ENCODE data around the gene SSR4. TPM values are rescaled to one million over a fixed set of nuclear protein-coding genes. Genes with fewer than 3 reads are reported as not detected.

The SSR4 gene
- total RNA-seq, 2 experiments from 2014 or later: 165 to 186 TPM

DNA sequence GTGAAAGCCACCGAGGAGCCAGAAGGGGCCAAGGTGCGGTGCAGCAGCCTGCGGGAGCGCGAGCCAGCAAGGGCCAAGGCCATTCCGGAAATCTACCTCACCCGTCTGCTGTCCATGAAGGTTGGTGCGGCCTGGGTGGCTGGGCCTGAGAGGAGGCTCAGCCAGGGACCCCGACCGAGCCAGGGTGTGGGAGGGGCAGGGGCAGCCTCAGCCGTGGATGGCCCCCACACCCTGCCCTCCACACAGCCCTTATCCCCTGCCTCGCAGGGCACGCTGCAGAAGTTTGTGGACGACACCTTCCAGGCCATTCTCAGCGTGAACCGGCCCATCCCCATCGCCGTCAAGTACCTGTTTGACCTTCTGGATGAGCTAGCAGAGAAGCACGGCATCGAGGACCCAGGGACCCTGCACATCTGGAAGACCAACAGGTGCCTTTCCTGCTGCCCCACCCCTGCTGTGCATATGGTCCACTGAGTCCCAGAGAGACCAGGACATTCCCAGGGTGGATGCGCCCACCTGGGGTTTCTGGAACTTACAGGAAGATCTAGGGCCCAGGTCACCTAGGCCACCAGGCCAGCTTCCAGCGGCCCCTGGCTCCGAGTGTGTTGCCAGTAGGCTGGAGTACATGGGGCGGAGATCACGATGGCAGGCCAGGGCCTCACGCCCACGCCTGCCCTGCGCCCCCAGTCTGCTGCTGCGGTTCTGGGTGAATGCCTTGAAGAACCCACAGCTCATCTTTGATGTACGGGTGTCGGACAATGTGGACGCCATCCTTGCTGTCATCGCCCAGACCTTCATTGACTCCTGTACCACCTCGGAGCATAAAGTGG is 17.0 kb upstream of the SSR4 start:
- intact Hi-C loops (cut with micrococcal nuclease; ENCODE audit: unreplicated experiment): no loop called here
- no peaks in the 10 kb centered on the region for H4K20me1 ChIP-seq (ENCODE audit: insufficient read depth, low read length)
- no peaks in the 10 kb centered on the region for H3K9me3 ChIP-seq (ENCODE audit: low read length)
- H2AFZ ChIP-seq (ENCODE audit: low read length): no peak overlapping the region
- no peak overlapping the region for H3K27ac ChIP-seq (ENCODE audit: low read depth, low read length, poor library complexity, severe bottlenecking)
- no TSS peak for BruUV-seq (replicated peaks)
- TF ChIP-seq, protein P1, sequence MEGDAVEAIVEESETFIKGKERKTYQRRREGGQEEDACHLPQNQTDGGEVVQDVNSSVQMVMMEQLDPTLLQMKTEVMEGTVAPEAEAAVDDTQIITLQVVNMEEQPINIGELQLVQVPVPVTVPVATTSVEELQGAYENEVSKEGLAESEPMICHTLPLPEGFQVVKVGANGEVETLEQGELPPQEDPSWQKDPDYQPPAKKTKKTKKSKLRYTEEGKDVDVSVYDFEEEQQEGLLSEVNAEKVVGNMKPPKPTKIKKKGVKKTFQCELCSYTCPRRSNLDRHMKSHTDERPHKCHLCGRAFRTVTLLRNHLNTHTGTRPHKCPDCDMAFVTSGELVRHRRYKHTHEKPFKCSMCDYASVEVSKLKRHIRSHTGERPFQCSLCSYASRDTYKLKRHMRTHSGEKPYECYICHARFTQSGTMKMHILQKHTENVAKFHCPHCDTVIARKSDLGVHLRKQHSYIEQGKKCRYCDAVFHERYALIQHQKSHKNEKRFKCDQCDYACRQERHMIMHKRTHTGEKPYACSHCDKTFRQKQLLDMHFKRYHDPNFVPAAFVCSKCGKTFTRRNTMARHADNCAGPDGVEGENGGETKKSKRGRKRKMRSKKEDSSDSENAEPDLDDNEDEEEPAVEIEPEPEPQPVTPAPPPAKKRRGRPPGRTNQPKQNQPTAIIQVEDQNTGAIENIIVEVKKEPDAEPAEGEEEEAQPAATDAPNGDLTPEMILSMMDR (conservative IDR thresholded peaks at IDR 0.05; ENCODE audit: low read length): no peak
- no peak for TF ChIP-seq EZH2phosphoT487 (IDR thresholded peaks at IDR 0.05; ENCODE audit: borderline replicate concordance, low read depth, low read length)
- no peak overlapping the region for H3K4me3 ChIP-seq (ENCODE audit: low read depth, low read length, poor library complexity, severe bottlenecking)
- H3K9me2 ChIP-seq (ENCODE audit: insufficient read depth, low read length): no peaks in the 10 kb centered on the region
- H3K36me3 ChIP-seq (ENCODE audit: insufficient read depth, low read length): no peaks in the 10 kb centered on the region
- peaks cover 3% of the 10 kb centered on the region for H3K4me1 ChIP-seq (ENCODE audit: insufficient read depth, low read length, poor library complexity, severe bottlenecking)
- ChIA-PET POLR2A (no interaction called here), CTCF (ENCODE audit: unreplicated experiment) (no interaction called here)
- H3K4me2 ChIP-seq (ENCODE audit: low read length): no peak overlapping the region
- no peaks in the 10 kb centered on the region for H3K79me2 ChIP-seq (ENCODE audit: insufficient read depth, low read depth, low read length)
- DNase-seq (ENCODE audit: low spot score): no peak

DNA sequence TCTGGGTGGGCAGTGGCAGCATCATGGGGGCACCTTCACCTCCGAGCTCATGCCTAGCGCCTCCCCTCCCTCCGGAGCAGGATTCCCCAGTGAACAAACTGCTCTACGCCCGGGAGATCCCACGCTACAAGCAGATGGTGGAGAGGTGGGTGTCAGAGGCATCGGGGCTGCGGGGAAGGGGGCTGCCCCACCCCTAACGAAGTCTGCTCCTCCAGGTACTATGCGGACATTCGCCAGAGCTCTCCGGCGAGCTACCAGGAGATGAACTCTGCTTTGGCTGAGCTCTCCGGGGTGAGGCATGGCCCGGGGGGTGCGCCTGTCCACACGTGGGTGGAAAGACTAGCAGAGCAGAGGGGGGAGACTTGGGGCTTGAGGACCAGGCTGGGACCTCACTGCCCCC is 16.3 kb upstream of the SSR4 start:
- Histone ChIP-seq H3K36me3 (ENCODE audit: insufficient read depth, low read length) (no peaks in the 10 kb centered on the region), H3K4me3 (ENCODE audit: low read depth, low read length, poor library complexity, severe bottlenecking) (no peak overlapping the region), H3K4me1 (ENCODE audit: insufficient read depth, low read length, poor library complexity, severe bottlenecking) (peaks cover 3% of the 10 kb centered on the region), H3K27ac (ENCODE audit: low read depth, low read length, poor library complexity, severe bottlenecking) (no peak overlapping the region), H3K9me3 (ENCODE audit: low read length) (no peaks in the 10 kb centered on the region), H3K4me2 (ENCODE audit: low read length) (no peak overlapping the region), H2AFZ (ENCODE audit: low read length) (no peak overlapping the region), H3K79me2 (ENCODE audit: insufficient read depth, low read depth, low read length) (no peaks in the 10 kb centered on the region), H3K9me2 (ENCODE audit: insufficient read depth, low read length) (no peaks in the 10 kb centered on the region), H4K20me1 (ENCODE audit: insufficient read depth, low read length) (no peaks in the 10 kb centered on the region)
- no peak for DNase-seq (ENCODE audit: low spot score)
- intact Hi-C loops (cut with micrococcal nuclease; ENCODE audit: unreplicated experiment): no loop called here
- POLR2A ChIA-PET: no interaction called here
- CTCF ChIA-PET (ENCODE audit: unreplicated experiment): no interaction called here
- BruUV-seq (replicated peaks): no TSS peak
- no peak for TF ChIP-seq EZH2phosphoT487 (IDR thresholded peaks at IDR 0.05; ENCODE audit: borderline replicate concordance, low read depth, low read length)
- TF ChIP-seq, protein P1 (conservative IDR thresholded peaks at IDR 0.05; ENCODE audit: low read length): no peak

DNA sequence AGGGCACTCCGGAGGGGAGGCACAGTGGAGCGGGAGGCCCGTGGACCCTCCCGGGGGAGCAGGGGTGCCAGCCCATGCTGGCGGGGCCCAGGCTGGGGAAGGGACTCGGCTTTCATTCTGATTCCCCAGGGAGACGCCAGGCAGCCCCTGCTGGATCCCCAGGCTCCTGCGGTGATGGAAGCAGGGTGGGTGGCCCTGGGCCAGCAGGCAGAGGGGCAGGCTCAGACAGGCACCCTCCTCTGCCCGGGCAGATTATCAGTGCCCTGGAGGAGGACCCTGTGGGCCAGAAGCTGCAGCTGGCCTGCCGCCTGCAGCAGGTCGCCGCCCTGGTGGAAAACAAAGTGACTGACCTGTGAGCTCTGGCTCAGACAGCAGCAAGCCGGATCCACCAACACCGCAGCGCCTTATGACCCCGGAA is 15.8 kb upstream of the SSR4 start:
- POLR2A ChIA-PET: no interaction called here

More for the DNA sequence above, 15.8 kb upstream of the SSR4 start:
- Histone ChIP-seq H3K4me2 (ENCODE audit: low read length) (no peak overlapping the region), H3K9me2 (ENCODE audit: insufficient read depth, low read length) (no peaks in the 10 kb centered on the region), H3K79me2 (ENCODE audit: insufficient read depth, low read depth, low read length) (no peaks in the 10 kb centered on the region), H3K4me1 (ENCODE audit: insufficient read depth, low read length, poor library complexity, severe bottlenecking) (peaks cover 3% of the 10 kb centered on the region), H3K4me3 (ENCODE audit: low read depth, low read length, poor library complexity, severe bottlenecking) (no peak overlapping the region), H3K36me3 (ENCODE audit: insufficient read depth, low read length) (no peaks in the 10 kb centered on the region), H3K9me3 (ENCODE audit: low read length) (no peaks in the 10 kb centered on the region), H2AFZ (ENCODE audit: low read length) (no peak overlapping the region), H4K20me1 (ENCODE audit: insufficient read depth, low read length) (no peaks in the 10 kb centered on the region), H3K27ac (ENCODE audit: low read depth, low read length, poor library complexity, severe bottlenecking) (no peak overlapping the region)
- BruUV-seq (replicated peaks): no TSS peak
- intact Hi-C loops (cut with micrococcal nuclease; ENCODE audit: unreplicated experiment): no loop called here
- CTCF ChIA-PET (ENCODE audit: unreplicated experiment): no interaction called here
- no peak for DNase-seq (ENCODE audit: low spot score)
- TF ChIP-seq EZH2phosphoT487 (IDR thresholded peaks at IDR 0.05; ENCODE audit: borderline replicate concordance, low read depth, low read length): no peak
- TF ChIP-seq, protein P1 (conservative IDR thresholded peaks at IDR 0.05; ENCODE audit: low read length): peak; percentile 41; the same call in 1 of the 2 replicates

All from OCI-LY7 (cell line).